Stomach (tissue), 19 donors: ENCODE data around the gene IFI44L. TPM values are rescaled to one million over a fixed set of nuclear protein-coding genes. Genes with fewer than 3 reads are reported as not detected.
A peak's percentile ranks its signal among the peaks of the same experiment; 100 is the strongest.

Experiments
- DNase-seq, 2 donors: peaks; one replicate each; pipeline versions ENCODE4 v3.0.0 to v3.0.0-alpha.2; 2013 to 2019
- H3K27ac ChIP-seq, 5 donors: fragments of 200-600 bp in 4 of 5; sonication (generic) in 4 of 5; one replicate each; pipeline ENCODE4 v1.5.1; 2013 to 2019; ENCODE audit warnings: mild to moderate bottlenecking in 1 of 5, moderate library complexity in 1 of 5
- H3K27me3 ChIP-seq, 3 donors: fragments of 200-600 bp; sonication (generic); one replicate each; pipeline ENCODE4 v1.5.1; 2017 to 2019; ENCODE audit warnings: mixed run types in 1 of 3
- H3K36me3 ChIP-seq, 4 donors: fragments of 200-600 bp; sonication (generic); 1 replicate in 3 of 4; 2 replicates in 1 of 4; pipeline ENCODE4 v1.5.1; 2016 to 2019
- H3K4me1 ChIP-seq, 4 donors: fragments of 200-600 bp; sonication (generic); one replicate each; pipeline ENCODE4 v1.5.1; 2016 to 2019
- H3K4me3 ChIP-seq, 4 donors: fragments of 200-600 bp; sonication (generic) in 3 of 4; one replicate each; pipeline ENCODE4 v1.5.1; 2016 to 2019; ENCODE audit warnings: mild to moderate bottlenecking in 1 of 4
- H3K9me3 ChIP-seq, 4 donors: fragments of 200-600 bp; sonication (generic); one replicate each; pipeline ENCODE4 v1.5.1; 2016 to 2019
- EP300 ChIP-seq: sonication (generic); formaldehyde crosslinking; IDR thresholded peaks from one replicate; pipeline ENCODE4 v1.6.1; 2017; ENCODE audit warnings: antibody characterized with exemption
- POLR2A ChIP-seq, 4 donors: fragments of 450-650 bp; IDR thresholded peaks; one replicate each; pipeline ENCODE4 v1.6.1; 2016; ENCODE audit warnings: antibody characterized with exemption in 4 of 4, control low read depth in 2 of 4, mild to moderate bottlenecking in 1 of 4, moderate library complexity in 1 of 4
- POLR2AphosphoS5 ChIP-seq, 3 donors: sonication (generic); formaldehyde crosslinking; IDR thresholded peaks; one replicate each; pipeline ENCODE4 v1.6.1; 2016; ENCODE audit warnings: antibody characterized with exemption in 3 of 3
- WGBS, 5 donors: extraction: QIAGEN DNeasy Blood & Tissue Kit in 3 of 5; methylation state at CpG; one replicate each; pipeline versions ENCODE4 v1.1.5 to v1.1.7; 2013 to 2018; 5-methylcytosine and 5-hydroxymethylcytosine counted together
- intact Hi-C: fragments of 100-400 bp; cut with DNase I; formaldehyde crosslinking; loops from one replicate; pipeline ENCODE4 v1.15.1; 2023; ENCODE audit warnings: low total_unique reads
- long read RNA-seq, 10 donors: transcript quantifications; one replicate each; lab custom pipeline, GENCODE V29; 2026
- polyA plus RNA-seq, 3 donors: library from polyadenylated mRNA; stranded (reverse); fragments of 200-250 nt; gene quantifications; one replicate each; pipeline ENCODE4 v1.2.3, GENCODE V29; 2013
- total RNA-seq, 5 donors: library from RNA; depleted of rRNA; stranded (reverse); fragments of >200 nt; gene quantifications; one replicate each; pipeline versions ENCODE4 v1.1.0 to v1.2.3, GENCODE V29; 2014 to 2016
- TF ChIP-seq, protein P1 (sequence below), 7 experiments: fragments of 450-650 bp in 4 of 7; fragments of 200-600 bp in 3 of 7; sonication (generic) in 3 of 7; IDR thresholded peaks; one replicate each; pipeline ENCODE4 v1.5.1; 2016 to 2019; ENCODE audit warnings: antibody characterized with exemption in 7 of 7, control low read depth in 2 of 7, mild to moderate bottlenecking in 1 of 7
- donor health status: healthy with polysubstance abuse.
- donor health status: Bipolar disorder and iron deficiency.
- donor health status: healthy.

Gene IFI44L
- total RNA-seq (10 to 100 TPM in 1 of 5 donors, 1 to 10 TPM in 3, under 1 TPM in 1; 0.29 to 27.4 (median 7.0) TPM), polyA plus RNA-seq (1 to 10 TPM; 2.9 to 6.9 (median 4.9) TPM)
- long read RNA-seq, donor 1 = 0 reads
- long read RNA-seq, donor 2 = 0 reads
- long read RNA-seq, donor 3 = 0 reads
- long read RNA-seq, donor 4 = 0 reads
- long read RNA-seq, donor 5 = 0 reads
- long read RNA-seq, donor 6 = 0 reads
- long read RNA-seq, donor 7 = 0 reads
- long read RNA-seq, donor 8 = 0 reads
- long read RNA-seq, donor 9 = 0 reads
- long read RNA-seq, donor 10 = 0 reads

DNA sequence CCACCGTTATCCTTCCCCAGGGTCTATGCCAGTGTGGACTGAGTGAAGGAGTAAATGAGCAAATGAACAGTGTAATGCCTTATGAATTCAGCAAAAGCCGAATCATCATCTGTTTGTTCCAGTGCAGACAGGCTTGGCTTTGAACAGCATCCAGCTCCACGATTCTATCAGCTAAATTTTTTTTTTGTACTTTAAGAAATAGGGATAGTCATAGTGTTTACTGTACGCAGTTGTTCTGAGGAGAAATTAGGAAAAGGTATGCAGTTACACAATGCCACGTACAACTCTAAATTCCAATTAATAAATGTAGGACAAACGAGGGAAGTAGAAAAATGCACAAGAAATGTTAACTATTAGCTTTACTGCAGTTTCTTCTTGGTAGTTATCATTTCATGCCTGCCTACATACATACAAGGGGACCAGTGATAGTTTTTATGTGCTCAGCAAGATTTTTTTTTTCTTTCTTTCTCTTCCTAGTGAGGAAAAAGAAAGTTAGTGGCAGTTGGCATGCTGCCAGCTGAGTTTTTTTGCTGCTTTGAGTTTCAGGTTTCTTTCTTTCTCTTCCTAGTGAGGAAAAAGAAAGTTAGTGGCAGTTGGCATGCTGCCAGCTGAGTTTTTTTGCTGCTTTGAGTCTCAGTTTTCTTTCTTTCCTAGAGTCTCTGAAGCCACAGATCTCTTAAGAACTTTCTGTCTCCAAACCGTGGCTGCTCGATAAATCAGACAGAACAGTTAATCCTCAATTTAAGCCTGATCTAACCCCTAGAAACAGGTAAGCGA is at the start of gene IFI44L:
Gene IFI44L (plus strand): TSS at position 646 of the 777 bp plus-strand sequence. CDS start 7,468 bp downstream, outside the sequence.
- Histone ChIP-seq H3K36me3 (no peaks in the 10 kb centered on the region), H3K27me3 (no peaks in the 10 kb centered on the region), H3K4me3 (peak within 1 kb of the TSS; percentile 31 to 39 (median 36)), H3K4me1 (peaks cover 8 to 42% (median 34%) of the 10 kb centered on the region in 4 donors), H3K9me3 (no peaks in the 10 kb centered on the region), H3K27ac (peak within 1 kb of the TSS in 4 of 5 donors; percentile 64 to 79 (median 76))
- no peak for TF ChIP-seq EP300
- TF ChIP-seq, protein P1, sequence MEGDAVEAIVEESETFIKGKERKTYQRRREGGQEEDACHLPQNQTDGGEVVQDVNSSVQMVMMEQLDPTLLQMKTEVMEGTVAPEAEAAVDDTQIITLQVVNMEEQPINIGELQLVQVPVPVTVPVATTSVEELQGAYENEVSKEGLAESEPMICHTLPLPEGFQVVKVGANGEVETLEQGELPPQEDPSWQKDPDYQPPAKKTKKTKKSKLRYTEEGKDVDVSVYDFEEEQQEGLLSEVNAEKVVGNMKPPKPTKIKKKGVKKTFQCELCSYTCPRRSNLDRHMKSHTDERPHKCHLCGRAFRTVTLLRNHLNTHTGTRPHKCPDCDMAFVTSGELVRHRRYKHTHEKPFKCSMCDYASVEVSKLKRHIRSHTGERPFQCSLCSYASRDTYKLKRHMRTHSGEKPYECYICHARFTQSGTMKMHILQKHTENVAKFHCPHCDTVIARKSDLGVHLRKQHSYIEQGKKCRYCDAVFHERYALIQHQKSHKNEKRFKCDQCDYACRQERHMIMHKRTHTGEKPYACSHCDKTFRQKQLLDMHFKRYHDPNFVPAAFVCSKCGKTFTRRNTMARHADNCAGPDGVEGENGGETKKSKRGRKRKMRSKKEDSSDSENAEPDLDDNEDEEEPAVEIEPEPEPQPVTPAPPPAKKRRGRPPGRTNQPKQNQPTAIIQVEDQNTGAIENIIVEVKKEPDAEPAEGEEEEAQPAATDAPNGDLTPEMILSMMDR (IDR thresholded peaks at IDR 0.05) = no peak
- TF ChIP-seq POLR2AphosphoS5 (IDR thresholded peaks at IDR 0.05) = no peak
- TF ChIP-seq POLR2A (IDR thresholded peaks at IDR 0.05) = no peak
- intact Hi-C loops = loop anchor here (10.0 kb wide), 1 partner anchor 55 kb away; no protein-coding TSS in a partner anchor
- DNase-seq = peak; percentile 35 to 57
- 6 to 9% (median 8%) methylated on average over 9 of the region's 9 CpGs for WGBS, 5 donors

DNA sequence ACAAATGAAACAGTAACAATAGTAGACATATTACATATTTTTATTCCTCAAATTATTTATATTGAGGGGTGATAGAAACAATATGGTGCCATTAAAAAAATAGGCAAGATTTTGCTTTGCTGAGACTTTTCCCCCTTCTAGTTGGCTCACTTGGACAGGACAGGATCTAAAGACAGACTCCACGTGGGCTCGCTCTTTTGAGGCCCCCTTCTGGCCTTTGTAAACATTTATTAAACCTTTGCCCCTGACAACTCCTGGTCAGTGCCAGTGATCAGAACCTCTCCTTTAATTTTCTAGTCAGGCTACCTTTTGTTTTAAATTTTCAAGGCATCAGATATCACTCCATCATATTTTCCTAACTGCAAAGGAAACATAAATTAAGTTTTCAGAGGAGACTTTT is 49.7 kb upstream of the IFI44L start:
- H3K36me3 ChIP-seq = no peaks in the 10 kb centered on the region
- 16 to 44% (median 25%) methylated on average over 2 of the region's 2 CpGs for WGBS, 5 donors
- H3K4me3 ChIP-seq = no peak overlapping the region
- no peaks in the 10 kb centered on the region for H3K27me3 ChIP-seq
- intact Hi-C loops = no loop called here
- H3K27ac ChIP-seq = no peak overlapping the region
- TF ChIP-seq POLR2AphosphoS5 (IDR thresholded peaks at IDR 0.05) = no peak
- no peak for TF ChIP-seq POLR2A (IDR thresholded peaks at IDR 0.05)
- TF ChIP-seq EP300 = no peak
- TF ChIP-seq, protein P1 (IDR thresholded peaks at IDR 0.05) = no peak
- no peaks in the 10 kb centered on the region for H3K4me1 ChIP-seq
- no peak for DNase-seq
- H3K9me3 ChIP-seq = no peaks in the 10 kb centered on the region

DNA sequence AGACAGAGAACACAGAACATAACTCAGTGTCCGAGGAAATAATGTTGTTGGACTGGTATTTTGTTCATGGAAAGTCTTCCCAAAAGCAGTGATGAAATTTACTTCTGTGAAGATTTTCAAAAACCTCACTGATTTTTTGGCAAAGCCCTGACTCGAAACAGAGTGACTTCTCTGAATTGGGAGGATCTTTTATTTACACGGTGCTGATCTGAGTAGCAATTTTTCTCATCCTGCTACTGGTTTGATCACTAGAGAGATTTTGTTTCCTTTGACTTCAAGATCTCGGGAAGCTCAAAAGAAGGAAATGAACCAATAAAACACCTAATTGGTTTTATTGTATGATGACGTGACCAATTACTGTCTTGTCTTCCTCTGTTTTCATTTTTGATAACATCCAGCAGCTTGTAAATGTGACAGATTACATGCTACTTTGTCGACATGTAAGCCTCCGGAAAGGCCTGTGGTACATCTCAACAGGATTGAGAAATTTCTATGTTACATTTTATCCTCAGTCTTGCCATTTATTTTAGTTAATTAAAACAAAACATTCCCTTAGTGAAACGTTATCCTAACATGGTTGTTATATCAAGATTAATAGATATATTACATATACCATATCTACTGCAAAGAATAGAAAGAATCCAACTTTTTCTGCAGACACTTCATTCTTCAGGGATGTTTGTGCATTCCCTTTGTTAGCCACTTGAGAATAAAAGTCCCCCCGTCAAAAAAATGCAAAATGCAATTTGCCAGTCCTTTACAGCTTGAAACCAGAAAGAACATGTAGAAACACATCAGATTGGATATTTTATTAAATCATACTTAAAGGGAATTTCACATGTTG is 42.8 kb upstream of the IFI44L start:
- WGBS, 5 donors = 58 to 74% (median 69%) methylated on average over 9 of the region's 9 CpGs
- Histone ChIP-seq H3K4me3 (no peak overlapping the region), H3K4me1 (no peaks in the 10 kb centered on the region), H3K9me3 (no peaks in the 10 kb centered on the region), H3K36me3 (no peaks in the 10 kb centered on the region), H3K27me3 (no peaks in the 10 kb centered on the region), H3K27ac (no peak overlapping the region)
- DNase-seq = peak in 1 of 2 donors; percentile 5
- intact Hi-C loops = no loop called here
- TF ChIP-seq POLR2A (IDR thresholded peaks at IDR 0.05) (no peak), EP300 (no peak), POLR2AphosphoS5 (IDR thresholded peaks at IDR 0.05) (no peak)
- TF ChIP-seq, protein P1 (IDR thresholded peaks at IDR 0.05) = no peak

DNA sequence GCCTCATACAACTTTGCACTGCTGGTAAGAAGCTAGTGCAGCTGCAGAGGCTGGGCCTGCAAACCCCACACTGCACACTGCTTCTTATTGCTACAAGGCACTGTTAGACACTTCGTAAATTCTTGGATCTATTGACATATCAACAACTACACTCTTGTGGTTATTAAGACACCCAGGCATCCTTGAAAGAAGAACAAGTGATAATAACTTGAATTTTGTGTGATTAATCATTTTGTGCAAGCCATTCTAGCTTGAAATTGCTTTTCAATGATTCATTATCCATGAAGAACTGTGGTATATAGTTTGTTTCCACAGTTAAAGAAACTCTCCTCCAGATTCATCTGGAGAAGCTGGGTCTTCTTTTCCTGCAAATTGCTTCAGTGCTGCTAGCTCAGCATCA is 33.7 kb upstream of the IFI44L start:
- H3K27me3 ChIP-seq = no peaks in the 10 kb centered on the region
- TF ChIP-seq, protein P1 (IDR thresholded peaks at IDR 0.05) = no peak
- H3K9me3 ChIP-seq = no peaks in the 10 kb centered on the region
- DNase-seq = no peak
- H3K4me3 ChIP-seq = no peak overlapping the region
- H3K27ac ChIP-seq = no peak overlapping the region
- intact Hi-C loops = no loop called here
- H3K4me1 ChIP-seq = no peaks in the 10 kb centered on the region
- WGBS, 5 donors = 50 to 84% (median 73%) methylated on average over 1 of the region's 1 CpG
- H3K36me3 ChIP-seq = no peaks in the 10 kb centered on the region
